Type B pancreatic cell (in vitro differentiated cells): Measurements from ENCODE around the gene EPHA2. TPM values are rescaled to one million over a fixed set of nuclear protein-coding genes. Genes with fewer than 3 reads are reported as not detected.

ENCODE experiments used
- DNase-seq: peaks from one replicate; pipeline ENCODE4 v3.0.0; 2021; ENCODE audit warnings: mixed read lengths; ENCODE audit not compliant: unreplicated experiment; ENCODE audit errors: extremely low spot score
- H3K27ac Mint-ChIP-seq: 2 replicates; pipeline ENCODE4 v1.8.0; 2021; ENCODE audit warnings: mild to moderate bottlenecking, mixed read lengths
- H3K27me3 Mint-ChIP-seq: 2 replicates; pipeline ENCODE4 v1.8.0; 2021; ENCODE audit warnings: mixed read lengths
- H3K36me3 Mint-ChIP-seq: 2 replicates; pipeline ENCODE4 v1.8.0; 2021; ENCODE audit warnings: mixed read lengths
- H3K4me1 Mint-ChIP-seq: one replicate; pipeline ENCODE4 v1.8.0; 2021; ENCODE audit warnings: mixed read lengths; ENCODE audit not compliant: unreplicated experiment
- H3K4me3 Mint-ChIP-seq: 2 replicates; pipeline ENCODE4 v1.8.0; 2021; ENCODE audit warnings: mild to moderate bottlenecking, mixed read lengths
- H3K9me3 Mint-ChIP-seq: 2 replicates; pipeline ENCODE4 v1.8.0; 2021; ENCODE audit warnings: mixed read lengths
- long read RNA-seq: library from polyadenylated mRNA; unstranded; transcript quantifications from one replicate; pipeline ENCODE4 v2.0.0, GENCODE V29; 2020
- total RNA-seq: library from RNA; stranded (reverse); gene quantifications from 2 replicates; pipeline ENCODE4 v1.2.1, GENCODE V29; 2021; ENCODE audit warnings: low replicate concordance
- TF ChIP-seq, protein P1 (sequence below): fragments of 200-600 bp; sonication (generic); conservative IDR thresholded peaks from 2 replicates; pipeline ENCODE4 v1.5.0; 2021; ENCODE audit warnings: antibody characterized with exemption, mild to moderate bottlenecking

EPHA2 gene
- total RNA-seq, result 40.3 and 77.9 TPM in 2 replicates
- long read RNA-seq, partial matches to known transcripts, result 30 of 34 reads
- long read RNA-seq, other reads (novel, unspliced or antisense), result 4 of 34 reads

DNA sequence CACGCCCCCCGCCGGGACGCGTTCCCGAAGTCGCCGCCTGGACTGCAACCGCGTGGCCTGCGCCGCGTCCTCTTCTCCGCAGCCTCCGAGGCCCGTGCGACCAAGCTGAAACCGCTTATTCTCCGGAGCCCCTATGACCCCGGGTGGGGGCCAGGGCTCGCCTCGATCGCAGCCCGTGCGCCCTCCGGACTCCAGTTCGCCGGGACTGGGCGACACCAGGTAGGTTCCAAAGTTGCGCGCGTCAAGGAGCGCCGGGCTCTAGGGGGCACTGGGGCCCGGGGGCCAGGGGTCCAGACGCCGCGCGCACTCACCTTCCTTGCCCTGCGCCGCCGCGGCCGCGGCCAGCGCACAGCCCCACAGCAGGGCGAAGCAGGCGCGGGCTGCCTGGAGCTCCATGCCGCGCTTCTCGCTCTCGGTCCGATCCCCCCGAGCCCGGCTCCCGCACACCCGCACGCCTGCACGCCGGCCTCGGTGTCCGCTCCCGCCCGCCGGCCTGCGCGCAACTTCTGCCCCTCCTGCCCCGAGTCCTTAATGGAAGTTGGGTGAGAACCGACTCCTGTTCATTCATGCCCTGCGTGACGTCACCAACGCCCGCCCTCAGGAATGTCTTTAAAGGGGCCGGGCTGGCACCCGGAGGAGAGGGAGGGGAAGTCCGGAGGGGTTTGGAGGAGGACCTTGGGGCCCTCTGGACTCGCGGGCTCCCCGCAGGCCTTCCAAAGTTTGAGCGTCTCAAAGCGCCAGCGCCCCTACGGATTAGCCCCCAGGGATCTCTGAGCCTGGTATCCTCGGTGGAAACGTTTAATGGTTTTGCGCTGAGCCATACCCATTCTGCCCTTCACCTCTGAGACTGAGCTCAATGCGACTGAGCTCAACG, at the start of gene EPHA2:
EPHA2 (minus strand) TSS at position 533 of the 874 bp plus-strand sequence; CDS start at position 396, 137 bp downstream.
- peak; percentile 91 for DNase-seq
- H3K4me1 Mint-ChIP-seq, result peaks cover 33% of the 10 kb centered on the region
- no peaks in the 10 kb centered on the region for H3K27me3 Mint-ChIP-seq
- TF ChIP-seq, protein P1, sequence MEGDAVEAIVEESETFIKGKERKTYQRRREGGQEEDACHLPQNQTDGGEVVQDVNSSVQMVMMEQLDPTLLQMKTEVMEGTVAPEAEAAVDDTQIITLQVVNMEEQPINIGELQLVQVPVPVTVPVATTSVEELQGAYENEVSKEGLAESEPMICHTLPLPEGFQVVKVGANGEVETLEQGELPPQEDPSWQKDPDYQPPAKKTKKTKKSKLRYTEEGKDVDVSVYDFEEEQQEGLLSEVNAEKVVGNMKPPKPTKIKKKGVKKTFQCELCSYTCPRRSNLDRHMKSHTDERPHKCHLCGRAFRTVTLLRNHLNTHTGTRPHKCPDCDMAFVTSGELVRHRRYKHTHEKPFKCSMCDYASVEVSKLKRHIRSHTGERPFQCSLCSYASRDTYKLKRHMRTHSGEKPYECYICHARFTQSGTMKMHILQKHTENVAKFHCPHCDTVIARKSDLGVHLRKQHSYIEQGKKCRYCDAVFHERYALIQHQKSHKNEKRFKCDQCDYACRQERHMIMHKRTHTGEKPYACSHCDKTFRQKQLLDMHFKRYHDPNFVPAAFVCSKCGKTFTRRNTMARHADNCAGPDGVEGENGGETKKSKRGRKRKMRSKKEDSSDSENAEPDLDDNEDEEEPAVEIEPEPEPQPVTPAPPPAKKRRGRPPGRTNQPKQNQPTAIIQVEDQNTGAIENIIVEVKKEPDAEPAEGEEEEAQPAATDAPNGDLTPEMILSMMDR, result no peak
- peak within 1 kb of the TSS; percentile 99 for H3K27ac Mint-ChIP-seq
- H3K36me3 Mint-ChIP-seq, result no peaks in the 10 kb centered on the region
- H3K4me3 Mint-ChIP-seq, result peak within 1 kb of the TSS; percentile 97
- H3K9me3 Mint-ChIP-seq, result no peaks in the 10 kb centered on the region

DNA sequence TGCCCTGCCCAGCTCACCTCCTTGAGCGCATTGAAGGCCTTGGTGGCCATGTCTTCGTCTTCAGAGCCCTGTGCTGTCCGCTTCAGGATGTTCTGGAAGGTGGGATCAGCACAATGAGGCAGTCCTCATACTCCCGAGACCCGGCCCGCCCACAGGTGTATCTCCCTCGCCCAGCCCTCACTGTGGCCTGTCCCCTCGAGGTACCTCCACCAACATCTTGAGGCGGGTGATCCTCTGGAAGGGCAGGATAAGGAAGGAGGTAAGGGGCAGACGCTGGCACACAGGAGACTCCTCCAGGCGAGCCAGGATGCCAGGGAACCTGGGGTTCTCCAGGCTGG, 49.4 kb upstream of the EPHA2 start:
- Mint-ChIP-seq H3K27ac (no peak overlapping the region), H3K4me3 (no peak overlapping the region), H3K4me1 (peaks cover 21% of the 10 kb centered on the region), H3K36me3 (no peaks in the 10 kb centered on the region), H3K9me3 (no peaks in the 10 kb centered on the region), H3K27me3 (no peaks in the 10 kb centered on the region)
- TF ChIP-seq, protein P1, result no peak
- DNase-seq, result no peak

DNA sequence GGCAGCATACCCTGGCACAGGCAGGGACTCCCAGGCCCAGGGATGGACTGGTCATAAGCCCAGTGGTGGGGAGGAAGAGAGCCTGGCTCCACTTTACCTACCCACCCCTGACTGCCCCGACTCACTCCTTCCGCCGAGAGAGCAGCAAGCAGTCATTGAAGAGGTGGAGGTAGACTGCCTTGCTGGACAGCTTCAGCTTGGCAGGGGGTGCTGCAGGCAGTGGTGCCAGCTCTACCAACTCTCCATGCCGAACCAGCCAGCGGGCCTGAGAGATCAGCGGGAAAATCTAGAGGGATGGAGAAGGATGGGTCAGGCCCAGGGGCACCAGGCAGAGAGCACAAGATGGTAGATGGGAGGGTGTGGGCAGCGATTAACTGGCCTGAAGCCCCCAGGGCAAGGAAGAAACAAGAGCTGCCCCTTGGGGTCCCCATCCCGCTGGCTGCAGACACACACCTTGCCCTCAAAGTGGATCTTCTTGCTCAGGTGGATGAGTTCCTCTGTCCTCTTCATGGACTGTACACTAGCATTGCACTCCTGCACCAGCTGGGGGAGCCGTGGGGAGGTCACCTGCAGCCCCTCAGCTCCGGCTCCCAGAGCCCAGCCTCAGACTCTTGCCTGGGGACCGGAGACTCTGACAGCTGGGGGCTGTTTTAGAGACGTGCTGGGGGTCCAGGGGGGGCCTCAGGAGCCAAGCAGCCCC, 48.9 kb upstream of the EPHA2 start:
- Mint-ChIP-seq H3K4me3 (no peak overlapping the region), H3K36me3 (no peaks in the 10 kb centered on the region), H3K27ac (no peak overlapping the region), H3K4me1 (peaks cover 19% of the 10 kb centered on the region), H3K27me3 (no peaks in the 10 kb centered on the region), H3K9me3 (no peaks in the 10 kb centered on the region)
- TF ChIP-seq, protein P1, result peak; percentile 55
- DNase-seq, result no peak

DNA sequence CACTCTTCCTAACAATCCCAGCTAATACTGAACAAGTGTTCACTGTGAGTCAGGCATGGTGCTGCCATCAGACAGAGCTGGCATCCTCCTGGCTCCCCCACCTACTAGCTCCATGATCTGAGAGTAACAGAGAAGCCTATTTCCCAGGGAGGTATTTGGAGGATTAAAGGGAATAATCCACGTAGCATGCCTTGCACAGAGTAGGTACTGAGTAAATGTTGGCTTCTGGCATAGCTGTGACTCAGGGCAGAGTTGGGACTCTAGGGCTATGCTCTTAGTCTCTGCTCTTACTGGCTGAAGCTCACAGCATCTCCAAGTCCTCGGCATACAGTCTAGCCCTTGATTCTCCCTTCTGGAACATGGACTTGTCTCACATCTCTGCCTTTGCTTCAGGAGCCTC, 48.3 kb upstream of the EPHA2 start:
- no peaks in the 10 kb centered on the region for H3K27me3 Mint-ChIP-seq
- peaks cover 14% of the 10 kb centered on the region for H3K4me1 Mint-ChIP-seq
- no peak for DNase-seq
- no peak overlapping the region for H3K4me3 Mint-ChIP-seq
- no peaks in the 10 kb centered on the region for H3K36me3 Mint-ChIP-seq
- H3K27ac Mint-ChIP-seq, result peak overlapping the region; percentile 7
- H3K9me3 Mint-ChIP-seq, result no peaks in the 10 kb centered on the region
- TF ChIP-seq, protein P1, result no peak

DNA sequence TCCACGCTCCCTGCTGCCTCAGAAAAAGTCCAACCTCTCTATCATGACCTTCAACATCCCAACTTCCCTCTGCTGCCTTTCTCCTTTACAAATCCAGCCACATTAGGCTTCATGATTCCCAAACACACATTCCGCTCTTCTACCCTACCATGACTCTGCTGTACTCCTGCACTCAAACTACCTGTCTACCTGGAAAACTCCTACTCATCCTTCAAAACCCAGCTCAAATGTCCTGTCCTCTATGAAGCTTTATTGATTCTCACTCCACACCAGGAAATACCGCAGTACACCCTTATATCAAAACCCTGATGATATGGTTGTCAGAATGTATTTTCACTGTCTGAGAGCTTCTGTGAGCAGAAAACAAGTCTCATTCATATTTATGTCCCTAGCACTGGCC, 47.7 kb upstream of the EPHA2 start:
- Mint-ChIP-seq H3K27me3 (no peaks in the 10 kb centered on the region), H3K36me3 (no peaks in the 10 kb centered on the region), H3K4me1 (peaks cover 14% of the 10 kb centered on the region), H3K27ac (no peak overlapping the region), H3K4me3 (no peak overlapping the region), H3K9me3 (no peaks in the 10 kb centered on the region)
- TF ChIP-seq, protein P1, result no peak
- no peak for DNase-seq
